Measurements from ENCODE around the gene KRT16. TPM values are rescaled to one million over a fixed set of nuclear protein-coding genes. Genes with fewer than 3 reads are reported as not detected.

The KRT16 gene
- total and polyA plus RNA-seq, 2 of the 8 experiments (the other 6 are each of a cell fraction or from before 2014, with no cell fraction given) = not detected

DNA sequence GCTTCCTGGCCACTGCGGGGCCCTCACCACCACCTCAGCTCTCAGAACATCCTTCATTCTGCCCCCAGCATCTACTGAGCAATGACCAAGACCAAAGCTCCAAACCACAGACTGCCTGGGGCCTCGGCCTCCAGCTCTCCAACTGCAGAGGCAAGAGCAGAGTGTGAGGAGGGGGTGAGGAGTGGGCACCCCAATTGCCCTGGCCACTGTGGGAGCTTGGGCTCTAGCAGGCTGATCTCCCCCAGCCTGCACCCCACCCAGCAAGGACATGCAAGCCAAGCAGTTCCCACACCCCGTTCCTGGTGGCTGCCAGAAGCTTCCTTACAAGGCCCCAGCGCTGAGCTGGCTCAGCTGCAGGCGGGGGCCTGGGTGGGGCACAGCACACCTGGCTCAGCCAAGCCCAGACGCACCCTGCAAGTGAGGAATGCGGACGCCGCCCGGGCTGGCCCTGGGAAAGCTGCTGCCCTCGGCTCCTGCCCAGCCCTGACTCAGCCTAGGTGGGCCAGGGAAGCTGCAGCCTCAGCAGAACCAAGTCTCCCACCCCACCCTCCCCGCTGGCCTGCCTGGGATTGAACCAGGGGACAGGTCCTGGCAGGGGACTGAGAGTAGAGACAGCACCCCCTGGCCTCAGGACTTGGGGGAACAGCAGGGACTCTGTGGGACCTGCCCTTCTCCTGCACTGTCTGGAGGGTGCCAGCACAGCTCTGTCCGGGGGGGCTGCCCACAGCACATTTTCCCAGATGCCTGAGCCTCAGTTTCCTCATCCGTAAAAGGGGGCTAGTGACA lies 41.5 kb upstream of the KRT16 start:
- H4K20me1 ChIP-seq (replicated peaks in 1 of 2; ENCODE audit: control insufficient read depth in 1 of 2, insufficient read depth in 2 of 2, low read length in 2 of 2) = peaks cover 0 to 8% of the 10 kb centered on the region in 2 experiments
- no peaks in the 10 kb centered on the region for H3K79me1 ChIP-seq (ENCODE audit: low read depth, low read length)
- no peak overlapping the region for H3K9ac ChIP-seq (replicated peaks in 1 of 4; ENCODE audit: extremely low read depth in 1 of 4, low read depth in 3 of 4, low read length in 3 of 4)
- H3K79me2 ChIP-seq (ENCODE audit: control insufficient read depth in 1 of 2, insufficient read depth in 2 of 2, low read length in 2 of 2) = no peaks in the 10 kb centered on the region
- H3K4me2 ChIP-seq (ENCODE audit: insufficient read depth in 1 of 2, low read depth in 2 of 2, low read length in 2 of 2) = no peak overlapping the region
- no peak for DNase-seq (ENCODE audit: low read depth in 1 of 2, low spot score in 2 of 2)
- WGBS, 2 experiments (ENCODE audit: extremely low coverage in 1 of 2, insufficient coverage in 1 of 2, insufficient read length in 1 of 2, insufficient replicate concordance in 2 of 2, low coverage in 1 of 2, low lambda C conversion rate in 2 of 2, missing lambda C conversion rate in 1 of 2) = 90% methylated on average over 13 of the region's 14 CpGs; no CpG with 5 or more reads in 1 of the 2 experiments
- peaks cover 11% of the 10 kb centered on the region; the same call in 1 of the 2 replicates for H3K23me2 ChIP-seq (ENCODE audit: low read depth, low read length)
- H2BK20ac ChIP-seq (ENCODE audit: low read length) = 0 out of 2 replicates have a peak overlapping the region, but pooled peaks have one; percentile 32
- H2BK15ac ChIP-seq (ENCODE audit: low read length) = no peak overlapping the region; the same call in 1 of the 2 replicates
- no peak overlapping the region for H3K14ac ChIP-seq (ENCODE audit: insufficient read length)
- no peak overlapping the region for H3K56ac ChIP-seq (replicated peaks; ENCODE audit: insufficient read length, low read depth, low read length)
- no peak overlapping the region for H2BK120ac ChIP-seq (replicated peaks; ENCODE audit: low read depth, low read length)
- H3K18ac ChIP-seq (ENCODE audit: extremely low read depth, low read length) = peak overlapping the region; percentile 32
- no peak for FAIRE-seq
- H3K4me3 ChIP-seq (ENCODE audit: extremely low read depth in 1 of 4, insufficient read depth in 2 of 4, low read depth in 3 of 4, low read length in 4 of 4) = no peak overlapping the region
- no peak overlapping the region for H2AFZ ChIP-seq (ENCODE audit: low read length)
- no peak overlapping the region for H3K27ac ChIP-seq (ENCODE audit: low read depth, low read length)
- peaks cover 0 to 24% (median 8%) of the 10 kb centered on the region in 4 experiments; a peak in 5 of 7 replicates for H3K4me1 ChIP-seq (replicated peaks in 1 of 4; ENCODE audit: control insufficient read depth in 3 of 4, insufficient read depth in 4 of 4, low read length in 3 of 4)
- H3K27me3 ChIP-seq (replicated peaks in 1 of 4; ENCODE audit: control insufficient read depth in 3 of 4, extremely low read depth in 1 of 4, insufficient read depth in 3 of 4, low read length in 3 of 4) = no peaks in the 10 kb centered on the region
- no peak overlapping the region for H4K91ac ChIP-seq (replicated peaks; ENCODE audit: insufficient read length, low read length)
- H2BK12ac ChIP-seq (ENCODE audit: low read depth, low read length) = peak overlapping the region; percentile 27; the same call in 1 of the 2 replicates
- H2AK5ac ChIP-seq (ENCODE audit: low read depth, low read length) = 0 out of 2 replicates have a peak overlapping the region, but pooled peaks have one; percentile 39
- H3K4ac ChIP-seq (replicated peaks; ENCODE audit: insufficient read length, low read depth, low read length) = no peak overlapping the region
- POLR2A ChIA-PET (ENCODE audit: partially characterized antibody) = interaction anchor here (1.1 to 1.8 kb wide), 2 partner anchors 10 to 34 kb away, joined by 4 to 8 read pairs; partner anchors contain the start of gene EIF1
- H3K36me3 ChIP-seq (ENCODE audit: control insufficient read depth in 2 of 4, insufficient read depth in 4 of 4, low read length in 3 of 4) = no peaks in the 10 kb centered on the region
- H4K8ac ChIP-seq (ENCODE audit: extremely low read depth, insufficient read depth, low read length) = peak overlapping the region; percentile 71
- no peak overlapping the region for H4K5ac ChIP-seq (ENCODE audit: insufficient read length, low read depth, low read length)
- no peak overlapping the region; the same call in 1 of the 2 replicates for H2BK5ac ChIP-seq (ENCODE audit: low read depth, low read length)
- H3K9me3 ChIP-seq (ENCODE audit: insufficient read depth in 2 of 2, low read depth in 1 of 2, low read length in 1 of 2) = no peaks in the 10 kb centered on the region
- CTCF ChIA-PET (ENCODE audit: partially characterized antibody) = interaction anchor here (0.6 to 20.4 kb wide), 14 partner anchors 9 to 1039 kb away, joined by 3 to 492 read pairs (median 3); partner anchors contain the start of gene KRT17
- H3K23ac ChIP-seq (ENCODE audit: insufficient read length) = no peak overlapping the region

All from H1 (cell line).